Suprapubic skin (tissue), 4 donors: ENCODE data around the gene CAMK2A. TPM values are rescaled to one million over a fixed set of nuclear protein-coding genes. Genes with fewer than 3 reads are reported as not detected.

Experiments used
- DNase-seq, 2 donors: peaks; one replicate each; pipeline ENCODE4 v3.0.0-alpha.2; 2019; ENCODE audit warnings: low spot score in 2 of 2
- H3K27ac ChIP-seq: fragments of 200-600 bp; sonication (generic); one replicate; pipeline ENCODE4 v1.5.1; 2019
- H3K27me3 ChIP-seq: fragments of 200-600 bp; sonication (generic); one replicate; pipeline ENCODE4 v1.5.1; 2019
- H3K36me3 ChIP-seq: fragments of 200-600 bp; sonication (generic); one replicate; pipeline ENCODE4 v1.5.1; 2019
- H3K4me1 ChIP-seq: fragments of 200-600 bp; sonication (generic); one replicate; pipeline ENCODE4 v1.5.1; 2019
- H3K4me3 ChIP-seq: fragments of 200-600 bp; sonication (generic); one replicate; pipeline ENCODE4 v1.5.1; 2019; ENCODE audit warnings: mild to moderate bottlenecking
- H3K9me3 ChIP-seq: fragments of 200-600 bp; sonication (generic); one replicate; pipeline ENCODE4 v1.5.1; 2019
- EP300 ChIP-seq: sonication (generic); formaldehyde crosslinking; IDR thresholded peaks from one replicate; pipeline ENCODE4 v1.6.1; 2017; ENCODE audit warnings: antibody characterized with exemption
- POLR2A ChIP-seq, 2 donors: fragments of 450-650 bp; IDR thresholded peaks; one replicate each; pipeline ENCODE4 v1.6.1; 2017; ENCODE audit warnings: antibody characterized with exemption in 2 of 2, mild to moderate bottlenecking in 2 of 2, moderate library complexity in 2 of 2
- POLR2AphosphoS5 ChIP-seq, 3 donors: sonication (generic); formaldehyde crosslinking; IDR thresholded peaks; one replicate each; pipeline ENCODE4 v1.6.1; 2017; ENCODE audit warnings: antibody characterized with exemption in 3 of 3
- WGBS: methylation state at CpG from one replicate; pipeline ENCODE4 v1.1.5; 2018; 5-methylcytosine and 5-hydroxymethylcytosine counted together
- total RNA-seq, 4 donors: library from RNA; depleted of rRNA; stranded (reverse); fragments of >200 nt; gene quantifications; one replicate each; pipeline ENCODE4 v1.1.0, GENCODE V29; 2016
- TF ChIP-seq, protein P1 (sequence below), 2 donors: fragments of 200-600 bp in 1 of 2; fragments of 450-650 bp in 1 of 2; sonication (generic) in 1 of 2; IDR thresholded peaks; one replicate each; pipeline ENCODE4 v1.5.1; 2016 to 2019; ENCODE audit warnings: antibody characterized with exemption in 2 of 2, mild to moderate bottlenecking in 1 of 2, moderate library complexity in 1 of 2

CAMK2A gene
- total RNA-seq, 4 donors from 2014 or later, result 0.26 to 0.64 TPM; not detected in 2

- WGBS, result 87% methylated on average over 3 of the region's 4 CpGs
These were observed 12.5 kb downstream of the CAMK2A start for GRCh38 chr5:150277043-150277442.

GRCh38 chr5:150274811-150275210, 14.8 kb downstream of the CAMK2A start:
- Histone ChIP-seq H3K4me1 (no peaks in the 10 kb centered on the region), H3K4me3 (no peak overlapping the region), H3K27ac (no peak overlapping the region), H3K9me3 (no peaks in the 10 kb centered on the region), H3K27me3 (no peaks in the 10 kb centered on the region), H3K36me3 (no peaks in the 10 kb centered on the region)
- no peak for DNase-seq
- TF ChIP-seq POLR2A (IDR thresholded peaks at IDR 0.05) (no peak), EP300 (no peak), POLR2AphosphoS5 (IDR thresholded peaks at IDR 0.05) (no peak)
- TF ChIP-seq, protein P1, sequence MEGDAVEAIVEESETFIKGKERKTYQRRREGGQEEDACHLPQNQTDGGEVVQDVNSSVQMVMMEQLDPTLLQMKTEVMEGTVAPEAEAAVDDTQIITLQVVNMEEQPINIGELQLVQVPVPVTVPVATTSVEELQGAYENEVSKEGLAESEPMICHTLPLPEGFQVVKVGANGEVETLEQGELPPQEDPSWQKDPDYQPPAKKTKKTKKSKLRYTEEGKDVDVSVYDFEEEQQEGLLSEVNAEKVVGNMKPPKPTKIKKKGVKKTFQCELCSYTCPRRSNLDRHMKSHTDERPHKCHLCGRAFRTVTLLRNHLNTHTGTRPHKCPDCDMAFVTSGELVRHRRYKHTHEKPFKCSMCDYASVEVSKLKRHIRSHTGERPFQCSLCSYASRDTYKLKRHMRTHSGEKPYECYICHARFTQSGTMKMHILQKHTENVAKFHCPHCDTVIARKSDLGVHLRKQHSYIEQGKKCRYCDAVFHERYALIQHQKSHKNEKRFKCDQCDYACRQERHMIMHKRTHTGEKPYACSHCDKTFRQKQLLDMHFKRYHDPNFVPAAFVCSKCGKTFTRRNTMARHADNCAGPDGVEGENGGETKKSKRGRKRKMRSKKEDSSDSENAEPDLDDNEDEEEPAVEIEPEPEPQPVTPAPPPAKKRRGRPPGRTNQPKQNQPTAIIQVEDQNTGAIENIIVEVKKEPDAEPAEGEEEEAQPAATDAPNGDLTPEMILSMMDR (IDR thresholded peaks at IDR 0.05), result no peak
- 80% methylated on average over 4 of the region's 4 CpGs for WGBS

More at GRCh38 chr5:150277043-150277442, 12.5 kb downstream of the CAMK2A start:
- Histone ChIP-seq H3K27ac (no peak overlapping the region), H3K4me1 (no peaks in the 10 kb centered on the region), H3K36me3 (no peaks in the 10 kb centered on the region), H3K9me3 (no peaks in the 10 kb centered on the region), H3K4me3 (no peak overlapping the region), H3K27me3 (no peaks in the 10 kb centered on the region)
- DNase-seq, result no peak
- TF ChIP-seq POLR2A (IDR thresholded peaks at IDR 0.05), result no peak
- no peak for TF ChIP-seq POLR2AphosphoS5 (IDR thresholded peaks at IDR 0.05)
- TF ChIP-seq, protein P1 (IDR thresholded peaks at IDR 0.05), result no peak
- TF ChIP-seq EP300, result no peak

DNA sequence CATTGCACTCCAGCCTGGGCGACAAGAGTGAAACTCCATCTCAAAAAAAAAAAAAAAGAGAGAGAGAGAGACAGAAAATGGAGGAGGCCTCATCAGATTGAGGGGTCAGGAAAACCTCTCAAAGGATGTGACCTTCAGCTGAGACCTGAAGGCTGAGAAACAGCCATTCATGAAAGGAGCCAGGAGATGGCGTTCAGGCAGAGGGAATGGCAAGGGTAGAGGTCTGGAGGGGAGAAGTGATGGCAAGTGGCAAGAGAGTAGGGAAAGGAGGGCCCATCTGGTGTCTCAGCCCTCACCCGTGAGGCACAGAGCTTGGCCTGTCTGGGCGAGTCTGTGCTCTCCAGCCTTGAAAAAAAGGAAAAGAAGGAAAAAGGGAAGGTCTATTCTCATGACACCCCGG, 17.0 kb downstream of the CAMK2A start:
- WGBS, result 46% methylated on average over 5 of the region's 5 CpGs
- TF ChIP-seq EP300, result no peak
- no peak for TF ChIP-seq POLR2A (IDR thresholded peaks at IDR 0.05)
- no peak for TF ChIP-seq POLR2AphosphoS5 (IDR thresholded peaks at IDR 0.05)
- TF ChIP-seq, protein P1 (IDR thresholded peaks at IDR 0.05), result no peak
- no peak for DNase-seq
- Histone ChIP-seq H3K4me1 (no peaks in the 10 kb centered on the region), H3K27me3 (no peaks in the 10 kb centered on the region), H3K4me3 (no peak overlapping the region), H3K36me3 (no peaks in the 10 kb centered on the region), H3K9me3 (no peaks in the 10 kb centered on the region), H3K27ac (no peak overlapping the region)

- Histone ChIP-seq H3K4me1 (no peaks in the 10 kb centered on the region), H3K27ac (no peak overlapping the region), H3K4me3 (no peak overlapping the region), H3K27me3 (no peaks in the 10 kb centered on the region), H3K36me3 (no peaks in the 10 kb centered on the region), H3K9me3 (no peaks in the 10 kb centered on the region)
- TF ChIP-seq EP300 (no peak), POLR2A (IDR thresholded peaks at IDR 0.05) (no peak), POLR2AphosphoS5 (IDR thresholded peaks at IDR 0.05) (no peak)
- TF ChIP-seq, protein P1 (IDR thresholded peaks at IDR 0.05), result no peak
- DNase-seq, result no peak
- 83% methylated on average over 3 of the region's 5 CpGs for WGBS
These were observed 17.6 kb downstream of the CAMK2A start for GRCh38 chr5:150271923-150272322.

DNA sequence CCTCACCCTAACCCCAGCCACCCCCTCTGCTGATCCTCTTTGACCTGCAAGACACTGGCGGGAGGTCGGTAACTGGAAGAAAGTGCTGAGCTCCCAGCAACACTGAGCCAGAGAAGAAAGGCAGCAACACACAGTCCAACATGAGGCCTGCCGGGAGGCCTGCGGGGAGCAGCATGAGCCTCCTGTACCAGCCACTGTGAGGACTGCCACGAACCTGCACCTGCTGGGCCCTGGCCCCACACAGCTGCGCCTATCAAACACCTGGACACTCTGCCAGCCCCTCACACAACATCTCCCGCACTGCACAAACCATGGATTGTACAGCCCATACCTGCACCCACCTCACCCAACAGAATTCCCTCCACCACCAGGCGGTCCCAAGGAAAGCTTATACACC, 18.3 kb downstream of the CAMK2A start:
- H3K4me3 ChIP-seq, result no peak overlapping the region
- no peaks in the 10 kb centered on the region for H3K36me3 ChIP-seq
- no peak overlapping the region for H3K27ac ChIP-seq
- no peaks in the 10 kb centered on the region for H3K4me1 ChIP-seq
- H3K9me3 ChIP-seq, result no peaks in the 10 kb centered on the region
- TF ChIP-seq, protein P1 (IDR thresholded peaks at IDR 0.05), result no peak
- TF ChIP-seq POLR2AphosphoS5 (IDR thresholded peaks at IDR 0.05) (no peak), POLR2A (IDR thresholded peaks at IDR 0.05) (no peak), EP300 (no peak)
- no peak for DNase-seq
- 82% methylated on average over 6 of the region's 8 CpGs for WGBS
- no peaks in the 10 kb centered on the region for H3K27me3 ChIP-seq
